Measurements from ENCODE around the gene DTL.

DTL gene

GRCh38 chr1:212147581-212148033 is 112.1 kb downstream of the DTL start:
- Histone ChIP-seq H3K27me3 (ENCODE audit: low read length) (no peaks in the 10 kb centered on the region), H3F3A (ENCODE audit: insufficient read depth) (no peaks in the 10 kb centered on the region), H3K4me3 (ENCODE audit: insufficient read depth, low read length, poor library complexity, severe bottlenecking) (no peak overlapping the region), H3K9me3 (ENCODE audit: insufficient read depth, low read length) (no peaks in the 10 kb centered on the region), H3K9ac (ENCODE audit: low read length) (no peak overlapping the region), H3K79me2 (ENCODE audit: insufficient read depth, low read length) (no peaks in the 10 kb centered on the region), H3K4me2 (ENCODE audit: low read depth, low read length, poor library complexity, severe bottlenecking) (no peak overlapping the region), H3K27ac (ENCODE audit: low read depth, low read length) (no peak overlapping the region), H3K36me3 (ENCODE audit: low read length) (no peaks in the 10 kb centered on the region), H4K20me1 (ENCODE audit: low read depth, low read length) (no peaks in the 10 kb centered on the region), H2AFZ (ENCODE audit: low read depth, low read length, severe bottlenecking) (no peak overlapping the region), H3K9me2 (replicated peaks; ENCODE audit: insufficient read depth, low read length) (no peaks in the 10 kb centered on the region)
- TF ChIP-seq EZH2phosphoT487 (conservative IDR thresholded peaks at IDR 0.05; ENCODE audit: low read length) (no peak), CTCF (IDR thresholded peaks at IDR 0.05; ENCODE audit: insufficient read depth, low read length, poor library complexity, severe bottlenecking) (no peak)

GRCh38 chr1:212149566-212149965 is 114.0 kb downstream of the DTL start:
- no peaks in the 10 kb centered on the region for H3K9me2 ChIP-seq (replicated peaks; ENCODE audit: insufficient read depth, low read length)
- no peak overlapping the region for H3K4me2 ChIP-seq (ENCODE audit: low read depth, low read length, poor library complexity, severe bottlenecking)
- no peaks in the 10 kb centered on the region for H3K79me2 ChIP-seq (ENCODE audit: insufficient read depth, low read length)
- H3K9me3 ChIP-seq (ENCODE audit: insufficient read depth, low read length) = no peaks in the 10 kb centered on the region
- H4K20me1 ChIP-seq (ENCODE audit: low read depth, low read length) = no peaks in the 10 kb centered on the region
- no peak overlapping the region for H2AFZ ChIP-seq (ENCODE audit: low read depth, low read length, severe bottlenecking)
- no peak overlapping the region for H3K4me3 ChIP-seq (ENCODE audit: insufficient read depth, low read length, poor library complexity, severe bottlenecking)
- no peaks in the 10 kb centered on the region for H3K27me3 ChIP-seq (ENCODE audit: low read length)
- TF ChIP-seq CTCF (IDR thresholded peaks at IDR 0.05; ENCODE audit: insufficient read depth, low read length, poor library complexity, severe bottlenecking) = no peak
- TF ChIP-seq EZH2phosphoT487 (conservative IDR thresholded peaks at IDR 0.05; ENCODE audit: low read length) = no peak
- H3K9ac ChIP-seq (ENCODE audit: low read length) = no peak overlapping the region
- H3K36me3 ChIP-seq (ENCODE audit: low read length) = no peaks in the 10 kb centered on the region
- H3K27ac ChIP-seq (ENCODE audit: low read depth, low read length) = no peak overlapping the region
- no peaks in the 10 kb centered on the region for H3F3A ChIP-seq (ENCODE audit: insufficient read depth)

- no peaks in the 10 kb centered on the region for H3K27me3 ChIP-seq (ENCODE audit: low read length)
- H3K79me2 ChIP-seq (ENCODE audit: insufficient read depth, low read length) = no peaks in the 10 kb centered on the region
- H4K20me1 ChIP-seq (ENCODE audit: low read depth, low read length) = no peaks in the 10 kb centered on the region
- no peak overlapping the region for H2AFZ ChIP-seq (ENCODE audit: low read depth, low read length, severe bottlenecking)
- H3K9me3 ChIP-seq (ENCODE audit: insufficient read depth, low read length) = no peaks in the 10 kb centered on the region
- no peaks in the 10 kb centered on the region for H3F3A ChIP-seq (ENCODE audit: insufficient read depth)
- H3K9ac ChIP-seq (ENCODE audit: low read length) = no peak overlapping the region
- H3K4me3 ChIP-seq (ENCODE audit: insufficient read depth, low read length, poor library complexity, severe bottlenecking) = no peak overlapping the region
- no peaks in the 10 kb centered on the region for H3K36me3 ChIP-seq (ENCODE audit: low read length)
- TF ChIP-seq EZH2phosphoT487 (conservative IDR thresholded peaks at IDR 0.05; ENCODE audit: low read length) (no peak), CTCF (IDR thresholded peaks at IDR 0.05; ENCODE audit: insufficient read depth, low read length, poor library complexity, severe bottlenecking) (no peak)
- no peak overlapping the region for H3K27ac ChIP-seq (ENCODE audit: low read depth, low read length)
- no peaks in the 10 kb centered on the region for H3K9me2 ChIP-seq (replicated peaks; ENCODE audit: insufficient read depth, low read length)
- no peak overlapping the region for H3K4me2 ChIP-seq (ENCODE audit: low read depth, low read length, poor library complexity, severe bottlenecking)
Measured at GRCh38 chr1:212152308-212152693, 116.8 kb downstream of the DTL start.

All from SU-DHL-6 (cell line).